Neural cell (in vitro differentiated cells): ENCODE measurements around the gene ACD.

Source experiments
- CTCF ChIP-seq: fragments of 450-650 bp; IDR thresholded peaks from 2 replicates; pipeline ENCODE4 v1.5.1; 2014; ENCODE audit warnings: antibody characterized with exemption, mild to moderate bottlenecking, moderate library complexity; ENCODE audit not compliant: poor library complexity, severe bottlenecking
- POLR2AphosphoS5 ChIP-seq: IDR thresholded peaks from 2 replicates; pipeline ENCODE4 v1.6.1; 2012
- TAF1 ChIP-seq: IDR thresholded peaks from 2 replicates; pipeline ENCODE4 v1.6.1; 2012; ENCODE audit warnings: low read depth

- TF ChIP-seq POLR2AphosphoS5, result no peak
- TF ChIP-seq CTCF, result no peak
- TF ChIP-seq TAF1, result no peak
Measured at GRCh38 chr16:67662653-67663010, 2.6 kb upstream of the ACD start.
